ENCODE data around the gene TMEM44.
"Not testable (repeated sequence)": the region's sequence is repeated elsewhere in the genome, so short reads cannot be mapped to it uniquely, and the experiment has no call there.

TMEM44 gene

GRCh38 chr3:194607592-194608389 lies 25.4 kb downstream of the TMEM44 start:
- Histone ChIP-seq H3K27ac (ENCODE audit: low read length) (no peak overlapping the region), H2AFZ (ENCODE audit: low read depth, low read length) (no peak overlapping the region), H3K79me2 (ENCODE audit: low read length) (no peaks in the 10 kb centered on the region), H3K4me3 (ENCODE audit: low read length) (no peak overlapping the region), H3K27me3 (ENCODE audit: low read depth, low read length) (no peaks in the 10 kb centered on the region), H3K36me3 (replicated peaks; ENCODE audit: low read depth, low read length) (no peaks in the 10 kb centered on the region), H3K9me3 (ENCODE audit: insufficient read depth, low read length) (no peaks in the 10 kb centered on the region), H4K20me1 (ENCODE audit: insufficient read depth, low read length) (no peaks in the 10 kb centered on the region), H3K9ac (ENCODE audit: low read length) (no peak overlapping the region), H3K4me2 (ENCODE audit: low read length) (no peak overlapping the region), H3K4me1 (ENCODE audit: low read length) (no peaks in the 10 kb centered on the region)
- TF ChIP-seq CTCF (IDR thresholded peaks at IDR 0.05; ENCODE audit: low read depth, low read length) (no peak), EZH2phosphoT487 (IDR thresholded peaks at IDR 0.05; ENCODE audit: low read depth) (no peak)

- H3K9me3 ChIP-seq (ENCODE audit: insufficient read depth, low read length), result no peaks in the 10 kb centered on the region
- no peak overlapping the region for H2AFZ ChIP-seq (ENCODE audit: low read depth, low read length)
- H4K20me1 ChIP-seq (ENCODE audit: insufficient read depth, low read length), result no peaks in the 10 kb centered on the region
- H3K9ac ChIP-seq (ENCODE audit: low read length), result no peak overlapping the region
- H3K4me3 ChIP-seq (ENCODE audit: low read length), result no peak overlapping the region
- TF ChIP-seq CTCF (IDR thresholded peaks at IDR 0.05; ENCODE audit: low read depth, low read length) (no peak), EZH2phosphoT487 (IDR thresholded peaks at IDR 0.05; ENCODE audit: low read depth) (no peak)
- H3K4me2 ChIP-seq (ENCODE audit: low read length), result no peak overlapping the region
- no peaks in the 10 kb centered on the region for H3K79me2 ChIP-seq (ENCODE audit: low read length)
- H3K36me3 ChIP-seq (replicated peaks; ENCODE audit: low read depth, low read length), result no peaks in the 10 kb centered on the region
- no peaks in the 10 kb centered on the region for H3K27me3 ChIP-seq (ENCODE audit: low read depth, low read length)
- H3K4me1 ChIP-seq (ENCODE audit: low read length), result no peaks in the 10 kb centered on the region
- H3K27ac ChIP-seq (ENCODE audit: low read length), result no peak overlapping the region
Observed at GRCh38 chr3:194606941-194607340, 26.3 kb downstream of the TMEM44 start.

- no peak for TF ChIP-seq CTCF (IDR thresholded peaks at IDR 0.05; ENCODE audit: low read depth, low read length)
- TF ChIP-seq EZH2phosphoT487 (IDR thresholded peaks at IDR 0.05; ENCODE audit: low read depth), result no peak
- H3K27me3 ChIP-seq (ENCODE audit: low read depth, low read length), result no peaks in the 10 kb centered on the region
- H3K4me2 ChIP-seq (ENCODE audit: low read length), result no peak overlapping the region
- H4K20me1 ChIP-seq (ENCODE audit: insufficient read depth, low read length), result no peaks in the 10 kb centered on the region
- H3K79me2 ChIP-seq (ENCODE audit: low read length), result no peaks in the 10 kb centered on the region
- H3K4me3 ChIP-seq (ENCODE audit: low read length), result no peak overlapping the region
- H2AFZ ChIP-seq (ENCODE audit: low read depth, low read length), result no peak overlapping the region
- no peaks in the 10 kb centered on the region for H3K9me3 ChIP-seq (ENCODE audit: insufficient read depth, low read length)
- H3K4me1 ChIP-seq (ENCODE audit: low read length), result no peaks in the 10 kb centered on the region
- H3K9ac ChIP-seq (ENCODE audit: low read length), result no peak overlapping the region
- H3K27ac ChIP-seq (ENCODE audit: low read length), result no peak overlapping the region
- H3K36me3 ChIP-seq (replicated peaks; ENCODE audit: low read depth, low read length), result no peaks in the 10 kb centered on the region
Observed at GRCh38 chr3:194606163-194606562, 27.1 kb downstream of the TMEM44 start.

GRCh38 chr3:194605314-194605713 lies 27.9 kb downstream of the TMEM44 start:
- not testable (repeated sequence) for H3K27me3 ChIP-seq (ENCODE audit: low read depth, low read length); H3K27ac ChIP-seq (ENCODE audit: low read length); H3K4me1 ChIP-seq (ENCODE audit: low read length); H3K79me2 ChIP-seq (ENCODE audit: low read length); H2AFZ ChIP-seq (ENCODE audit: low read depth, low read length); H3K4me2 ChIP-seq (ENCODE audit: low read length); H3K36me3 ChIP-seq (replicated peaks; ENCODE audit: low read depth, low read length); H3K9me3 ChIP-seq (ENCODE audit: insufficient read depth, low read length); H4K20me1 ChIP-seq (ENCODE audit: insufficient read depth, low read length); H3K4me3 ChIP-seq (ENCODE audit: low read length); H3K9ac ChIP-seq (ENCODE audit: low read length)
